Amniotic stem cell (primary cell): ENCODE measurements around the gene ENGASE.

Experiments used
- DNase-seq: peaks from one replicate; lab custom pipeline; 2025; lab: John Stamatoyannopoulos, UW

Gene ENGASE

DNA sequence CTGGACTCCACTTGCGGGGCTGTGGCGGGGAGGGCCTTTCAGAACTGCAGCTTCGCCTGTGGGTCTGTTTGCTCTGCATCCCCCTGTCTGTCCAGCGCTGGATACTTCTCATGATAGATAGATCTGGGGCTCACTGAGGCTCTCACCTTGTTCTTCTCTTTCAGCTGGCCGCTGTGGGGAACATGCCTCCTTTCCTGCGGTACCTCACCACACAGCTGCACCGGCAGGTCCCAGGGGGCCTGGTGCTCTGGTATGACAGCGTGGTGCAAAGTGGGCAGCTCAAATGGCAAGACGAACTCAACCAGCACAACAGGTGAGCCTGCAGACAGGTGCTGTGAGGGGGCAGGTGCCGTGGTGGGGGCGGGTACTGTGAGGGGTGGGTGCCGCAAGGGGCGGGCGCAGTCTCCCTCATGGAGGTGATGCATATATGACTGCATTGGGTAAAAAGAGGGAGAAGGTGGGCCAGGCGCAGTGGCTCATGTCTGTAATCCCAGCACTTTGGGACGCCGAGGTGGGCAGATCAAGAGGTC, 6.2 kb downstream of the ENGASE start:
- DNase-seq = no peak

DNA sequence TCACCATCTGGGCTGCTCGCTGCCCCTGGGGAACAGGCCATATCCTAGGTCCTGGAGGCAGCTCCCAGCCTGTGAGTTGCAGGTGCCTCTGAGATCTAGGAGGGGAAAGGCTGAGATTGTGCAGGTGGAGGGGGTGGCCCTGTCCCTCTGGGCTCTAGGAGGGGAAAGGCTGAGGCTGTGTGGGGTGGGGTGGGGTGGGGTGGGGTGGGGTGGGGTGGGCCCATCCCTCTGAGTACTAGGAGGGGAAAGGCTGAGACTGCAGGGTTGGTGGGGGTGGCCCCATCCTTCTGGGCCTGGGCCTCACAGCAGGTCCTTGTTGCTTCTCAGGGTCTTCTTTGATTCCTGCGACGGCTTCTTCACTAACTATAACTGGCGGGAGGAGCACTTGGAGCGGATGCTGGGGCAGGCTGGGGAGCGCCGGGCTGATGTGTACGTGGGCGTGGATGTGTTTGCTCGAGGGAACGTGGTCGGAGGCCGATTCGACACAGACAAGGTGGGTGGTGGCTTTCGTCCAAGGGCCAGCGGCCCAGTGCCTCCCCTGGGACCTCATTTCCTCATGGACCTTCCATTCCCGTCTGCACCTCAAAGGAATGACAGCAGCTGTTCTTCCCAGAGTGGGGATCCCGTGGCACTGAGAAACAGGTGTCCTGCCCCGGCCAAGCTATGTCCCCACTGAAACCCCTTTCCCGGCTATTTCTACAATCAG, 7.1 kb downstream of the ENGASE start:
- no peak for DNase-seq

DNA sequence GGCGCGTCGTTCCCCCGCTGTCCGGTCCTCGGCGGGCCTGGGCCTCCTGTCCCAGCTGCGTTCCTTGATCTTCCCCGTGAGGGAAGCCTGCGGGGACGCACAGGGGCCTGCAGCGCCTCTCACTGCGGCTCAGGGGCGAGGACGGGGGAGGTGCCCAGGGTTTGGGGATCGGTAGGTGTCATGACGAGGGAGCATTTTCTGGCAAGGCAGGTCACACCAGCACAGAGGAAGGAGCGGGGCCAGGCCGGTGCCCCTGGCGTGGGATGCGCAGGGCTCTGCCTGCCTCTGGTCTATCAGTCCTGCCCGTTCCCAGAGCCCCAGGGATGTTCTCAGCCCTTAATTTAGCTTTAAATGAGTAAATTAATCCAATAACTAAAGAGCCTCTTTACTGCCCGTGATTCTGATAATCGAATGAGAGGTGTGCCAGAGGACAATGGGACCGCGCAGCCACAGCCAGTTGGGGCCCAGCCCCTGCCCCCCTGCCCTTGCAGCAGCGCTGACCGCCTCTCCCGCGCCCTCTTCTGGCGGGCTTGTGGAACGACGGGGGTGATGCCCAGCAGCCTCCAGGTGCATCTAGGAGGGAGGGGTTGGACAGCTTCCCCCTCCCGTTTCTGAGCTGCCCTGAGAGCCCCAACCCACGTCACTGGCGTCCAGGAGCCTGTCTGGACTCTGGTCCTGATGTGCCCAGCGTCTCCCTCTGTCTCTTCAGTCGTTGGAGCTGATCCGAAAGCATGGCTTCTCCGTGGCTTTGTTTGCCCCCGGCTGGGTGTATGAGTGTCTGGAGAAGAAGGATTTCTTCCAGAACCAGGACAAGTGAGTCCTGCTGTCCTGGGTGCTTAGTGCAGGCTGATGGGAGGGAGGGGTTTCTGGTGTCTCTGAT, 7.9 kb downstream of the ENGASE start:
- no peak for DNase-seq

DNA sequence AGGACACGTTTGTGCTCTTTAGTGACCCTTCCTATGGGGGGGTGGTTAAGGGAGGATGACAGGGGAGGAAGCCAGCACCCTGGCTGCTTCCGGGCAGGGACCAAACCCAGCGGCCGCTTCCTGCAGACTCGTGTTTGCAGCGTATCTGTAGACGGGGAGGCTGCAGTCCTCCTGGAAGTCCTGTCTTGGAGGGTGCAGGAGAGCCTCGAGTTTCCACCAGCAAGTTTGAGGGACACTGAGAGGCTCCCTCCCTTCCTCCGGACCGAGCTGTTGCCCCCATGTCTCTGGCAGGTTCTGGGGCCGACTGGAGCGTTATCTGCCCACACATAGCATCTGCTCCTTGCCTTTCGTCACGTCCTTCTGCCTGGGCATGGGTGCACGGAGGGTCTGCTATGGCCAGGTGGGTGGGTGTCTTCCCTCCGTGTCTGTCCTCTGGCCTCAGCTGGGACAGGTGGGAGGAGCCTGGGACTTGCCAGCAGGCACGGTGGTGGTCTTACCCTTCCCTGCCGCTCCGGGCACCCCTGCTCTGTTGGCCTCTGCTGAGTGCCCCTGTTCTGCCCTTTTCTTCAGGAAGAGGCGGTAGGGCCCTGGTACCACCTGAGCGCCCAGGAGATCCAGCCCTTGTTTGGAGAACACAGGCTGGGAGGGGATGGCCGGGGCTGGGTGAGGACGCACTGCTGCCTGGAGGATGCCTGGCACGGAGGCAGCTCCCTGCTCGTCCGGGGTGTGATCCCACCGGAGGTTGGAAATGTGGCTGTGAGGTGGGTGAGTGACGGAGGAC, 8.8 kb downstream of the ENGASE start:
- DNase-seq = no peak

DNA sequence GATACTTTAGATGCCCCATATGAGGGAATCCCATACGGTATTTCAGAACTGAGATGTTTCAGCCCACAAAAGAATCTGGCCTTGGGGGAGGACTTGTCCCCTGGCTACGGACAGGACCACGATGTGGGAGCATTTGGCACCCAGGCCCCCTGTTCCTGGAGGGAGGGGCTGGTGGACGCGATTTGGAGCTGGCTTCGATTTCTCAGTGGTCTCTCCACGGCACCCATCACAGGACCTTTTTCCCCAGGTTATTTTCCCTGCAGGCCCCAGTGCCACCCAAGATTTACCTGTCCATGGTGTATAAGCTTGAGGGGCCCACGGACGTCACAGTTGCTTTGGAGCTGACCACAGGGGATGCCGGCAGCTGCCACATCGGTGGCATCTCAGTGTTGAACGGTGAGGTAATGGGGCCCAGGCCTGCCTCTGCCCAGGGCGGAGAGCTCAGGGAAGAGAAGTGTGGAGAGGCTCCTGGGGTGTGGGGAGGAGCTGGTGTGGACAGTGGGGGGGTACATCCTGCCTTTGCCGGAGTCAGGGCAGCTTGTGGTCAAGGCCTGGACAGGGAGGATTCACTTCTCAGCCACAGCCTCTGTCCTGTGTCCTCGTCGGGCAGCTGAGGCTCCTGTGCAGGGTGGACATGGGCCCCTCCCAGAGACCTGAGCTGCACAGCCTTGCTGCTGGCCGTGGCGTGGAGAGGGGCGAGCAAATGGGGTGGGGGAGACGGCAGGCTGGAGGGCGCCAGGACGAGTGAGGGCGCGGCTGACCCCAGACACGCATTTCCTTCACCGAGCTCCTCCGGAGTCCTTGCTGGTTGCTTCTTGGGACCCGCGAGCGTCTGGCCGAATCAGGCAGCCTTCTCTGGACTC, 9.9 kb downstream of the ENGASE start:
- DNase-seq = no peak

DNA sequence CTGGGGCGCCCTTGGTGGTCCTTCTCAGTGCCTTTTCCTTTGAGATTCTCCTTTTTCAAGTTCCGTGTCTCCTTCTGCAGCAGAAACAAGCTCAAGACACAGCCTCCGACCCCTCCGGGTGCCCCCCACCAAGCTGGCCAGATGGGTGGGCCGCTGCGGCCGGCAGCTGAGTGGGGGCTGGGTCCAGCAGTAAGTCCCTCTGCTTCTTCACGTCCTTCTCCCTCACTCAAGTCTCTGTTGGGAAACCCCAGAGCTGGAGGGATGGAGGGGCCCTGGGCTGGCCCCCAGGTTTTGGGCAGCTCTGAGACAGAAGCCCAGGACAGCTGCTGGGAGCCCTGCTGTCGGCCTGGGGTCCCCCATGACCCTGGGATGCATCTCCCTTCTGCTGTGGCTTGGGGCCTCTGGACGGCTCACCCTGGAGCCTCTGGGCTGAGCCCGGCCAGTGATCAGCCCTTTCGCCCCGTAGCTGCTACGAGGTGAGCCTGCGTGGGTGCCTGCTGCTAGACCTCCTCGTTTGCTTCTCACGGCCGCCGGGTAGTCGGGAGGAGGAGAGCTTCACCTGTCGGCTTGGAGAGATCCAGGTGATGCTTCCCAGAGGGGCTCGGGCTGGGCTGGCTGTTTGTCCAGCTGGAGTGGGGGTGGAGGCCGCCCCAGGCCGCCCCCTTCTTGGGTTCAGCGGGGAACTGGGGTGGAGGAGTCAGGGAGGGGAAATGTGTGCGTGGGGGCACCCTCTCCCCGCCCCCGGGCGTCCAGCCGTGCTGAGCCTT, 10.7 kb downstream of the ENGASE start:
- no peak for DNase-seq

DNA sequence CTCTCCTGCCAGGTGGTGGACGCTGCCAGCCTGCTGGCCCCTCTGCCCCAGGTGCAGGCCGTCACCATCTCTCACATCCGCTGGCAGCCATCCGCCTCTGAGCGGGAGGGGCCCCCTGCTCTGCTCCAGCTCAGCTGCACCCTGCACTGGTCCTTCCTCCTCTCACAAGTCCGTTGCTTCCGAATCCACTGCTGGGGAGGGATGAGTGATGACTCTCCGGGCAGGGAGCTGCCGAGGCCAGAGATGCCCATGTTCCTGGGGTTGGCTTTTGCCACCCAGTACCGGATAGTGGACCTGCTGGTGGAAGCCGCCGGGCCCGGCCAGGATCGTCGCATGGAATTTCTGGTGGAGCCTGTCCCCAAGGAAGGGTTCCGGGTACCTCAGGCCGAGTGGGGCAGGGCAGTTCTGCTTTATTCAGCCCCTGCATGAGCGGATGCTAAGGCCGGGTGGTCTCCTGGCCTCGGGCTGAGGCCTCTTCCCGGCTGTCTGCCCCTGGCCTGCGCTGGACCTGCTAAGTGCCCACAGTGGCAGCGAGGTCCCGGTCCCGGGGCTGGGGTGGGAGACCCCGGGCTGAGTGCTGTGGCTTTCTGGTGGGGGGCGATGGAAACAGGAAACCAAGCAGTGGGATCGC, 11.4 kb downstream of the ENGASE start:
- DNase-seq = no peak

DNA sequence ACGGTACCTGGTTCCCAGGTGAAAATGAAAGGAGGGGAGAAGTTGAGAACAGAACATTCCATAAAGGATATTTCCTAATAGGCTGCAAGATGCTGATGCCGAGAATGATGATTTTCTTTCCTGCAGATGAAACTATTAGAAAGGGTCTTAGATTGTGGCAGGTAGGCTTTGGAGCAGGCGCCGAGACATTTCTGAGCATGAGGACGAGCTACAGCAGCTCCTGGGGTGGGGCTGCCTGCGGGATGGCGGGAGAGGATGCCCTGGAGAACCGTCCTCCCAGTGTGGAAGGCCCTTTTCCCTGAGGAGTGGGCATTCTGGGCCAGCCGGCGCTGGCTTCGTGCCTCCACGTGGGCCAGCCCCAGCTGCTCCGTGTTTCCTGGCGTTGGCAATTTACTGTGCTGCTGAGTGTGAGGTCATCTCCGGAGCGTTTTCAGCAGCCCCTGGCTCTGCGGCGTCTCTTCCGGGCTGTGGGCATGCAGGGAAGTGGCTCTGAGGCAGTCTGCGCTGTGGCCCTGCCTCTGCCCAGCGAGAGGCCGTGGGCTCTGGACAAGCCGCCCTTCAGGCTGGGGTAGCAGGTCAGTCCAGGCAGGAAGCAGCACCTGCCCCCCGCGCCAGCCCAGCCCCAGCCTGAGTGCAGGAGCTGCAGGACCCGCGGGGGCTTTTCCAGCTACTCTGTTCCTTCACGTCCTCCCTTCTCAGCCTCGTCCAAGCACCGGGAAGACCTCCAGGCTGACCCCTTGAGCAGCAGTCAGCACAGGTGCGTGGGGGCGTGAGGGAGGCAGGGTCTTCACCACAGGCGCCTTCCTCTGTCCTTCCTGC, 12.2 kb downstream of the ENGASE start:
- no peak for DNase-seq

DNA sequence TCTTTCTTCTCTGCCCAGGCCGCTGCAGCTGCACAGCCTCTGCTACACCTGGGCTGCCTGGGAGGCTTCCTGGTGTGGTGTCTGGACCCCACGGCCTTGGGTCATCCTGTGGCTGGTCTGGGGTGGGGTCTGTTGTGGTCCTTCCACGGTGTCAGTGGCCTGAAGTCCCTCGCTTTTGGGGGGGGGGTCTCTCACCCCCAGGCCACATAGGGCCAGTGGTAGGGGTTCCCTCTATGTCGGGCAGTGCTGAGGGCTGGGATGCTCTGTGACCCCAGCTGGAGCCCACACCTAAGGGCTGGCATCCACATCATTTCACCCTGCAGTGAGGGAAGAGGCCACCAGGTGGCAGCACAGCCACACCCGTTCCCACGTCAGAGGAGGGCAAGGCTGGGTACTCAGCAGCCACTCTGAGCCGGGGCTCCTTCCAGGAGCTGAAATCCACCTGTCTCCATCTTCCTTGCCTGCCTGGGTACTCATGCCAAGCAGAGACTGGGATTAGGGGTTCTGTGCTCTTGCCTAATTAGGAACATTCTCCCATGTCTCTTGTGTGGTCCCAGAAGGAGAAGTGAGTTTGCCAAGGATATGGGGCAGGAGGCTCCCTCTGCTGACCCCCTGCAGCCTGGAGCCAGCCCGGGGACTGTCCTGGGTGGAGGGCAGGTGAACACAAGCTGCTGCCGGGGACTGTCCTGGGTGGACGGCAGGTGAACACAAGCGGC, 13.0 kb downstream of the ENGASE start:
- peak; percentile 12 for DNase-seq

DNA sequence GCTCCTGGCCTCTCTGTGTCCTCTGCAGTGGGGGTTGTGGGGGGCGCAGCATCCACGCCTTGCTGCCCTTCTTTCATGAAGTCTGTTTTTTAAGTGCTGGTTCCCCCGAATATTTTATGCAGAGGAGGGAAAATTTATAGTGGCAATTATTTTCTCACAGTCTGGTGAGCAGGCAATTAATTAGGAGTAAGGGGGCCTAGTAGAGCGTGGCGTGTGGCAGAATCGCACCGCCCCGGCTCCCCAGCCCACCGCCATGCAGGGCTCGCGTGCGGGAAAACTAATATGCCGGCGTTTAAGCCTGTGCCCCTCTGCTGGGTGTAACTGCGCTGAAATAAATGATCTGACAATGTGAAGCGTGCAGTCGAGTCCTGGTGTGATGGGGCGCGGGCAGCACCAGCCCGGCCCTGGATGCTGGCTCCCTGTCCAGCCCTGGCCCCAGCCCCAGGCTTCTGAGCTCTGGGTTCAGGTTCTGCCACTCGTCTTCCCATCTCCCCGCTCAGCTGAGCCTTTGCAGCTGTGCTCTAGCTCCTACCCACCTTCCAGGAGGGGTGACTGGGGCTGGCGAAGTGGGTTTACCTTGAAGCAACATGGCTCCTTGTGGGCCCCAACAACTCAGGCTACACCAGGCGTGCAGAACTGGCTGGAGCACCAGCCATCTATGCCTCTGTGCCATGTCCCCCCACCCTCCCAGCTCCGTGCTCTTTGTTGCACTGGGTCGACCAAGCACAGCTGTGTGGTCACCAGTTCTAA, 13.8 kb downstream of the ENGASE start:
- DNase-seq = no peak

DNA sequence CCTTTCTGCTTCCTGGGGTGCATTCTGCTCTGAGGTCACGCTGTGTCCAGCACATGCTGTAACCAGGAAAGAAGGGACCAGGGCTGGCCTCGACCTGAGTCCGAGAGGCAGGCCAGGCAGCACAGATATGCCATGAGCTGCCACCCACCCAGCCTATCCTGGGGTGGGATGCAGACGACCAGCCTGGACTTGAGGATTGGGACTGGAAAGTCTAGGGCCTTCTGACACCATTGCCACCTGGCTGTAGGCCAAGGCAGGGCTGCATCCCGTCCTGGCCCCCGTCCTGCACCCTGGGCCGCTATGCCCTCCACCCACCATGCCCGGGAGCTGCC, 14.3 kb downstream of the ENGASE start:
- DNase-seq = no peak

DNA sequence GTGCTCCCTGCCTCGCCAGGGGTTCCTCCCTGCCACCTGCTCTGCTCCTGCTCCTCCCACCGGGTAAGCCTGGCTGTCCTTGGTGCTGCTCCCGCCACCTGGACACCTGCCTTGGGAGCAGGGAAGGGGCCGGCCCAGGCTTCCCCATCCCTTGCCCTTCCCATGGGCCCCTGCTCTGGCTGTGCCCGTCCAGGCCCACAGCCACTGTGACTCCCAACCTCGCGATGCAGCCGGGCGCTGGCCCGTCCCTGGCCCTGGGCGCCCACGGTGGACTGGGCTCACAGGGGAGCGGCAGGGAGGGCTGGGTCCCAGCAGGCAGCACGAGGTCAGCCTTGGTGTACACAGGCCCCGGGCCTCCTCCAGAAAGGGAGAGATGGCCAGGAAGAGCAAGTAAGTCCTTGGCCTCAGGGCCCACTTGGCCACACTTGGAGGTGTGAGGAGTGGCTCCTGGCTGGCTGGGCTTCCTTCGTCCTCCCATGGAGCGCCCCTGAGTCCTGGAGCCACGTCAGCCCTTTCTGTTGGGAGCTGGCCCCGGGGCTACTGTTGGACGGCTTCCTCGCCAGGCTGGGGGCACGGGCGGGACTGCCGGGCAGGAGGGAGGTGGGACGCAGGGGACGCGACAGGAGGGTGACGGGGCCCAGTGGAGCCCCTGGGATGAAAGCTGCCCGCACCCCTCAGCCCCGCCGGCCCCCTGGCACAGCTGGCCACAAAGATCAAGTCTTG, 15.3 kb downstream of the ENGASE start:
- DNase-seq = no peak

DNA sequence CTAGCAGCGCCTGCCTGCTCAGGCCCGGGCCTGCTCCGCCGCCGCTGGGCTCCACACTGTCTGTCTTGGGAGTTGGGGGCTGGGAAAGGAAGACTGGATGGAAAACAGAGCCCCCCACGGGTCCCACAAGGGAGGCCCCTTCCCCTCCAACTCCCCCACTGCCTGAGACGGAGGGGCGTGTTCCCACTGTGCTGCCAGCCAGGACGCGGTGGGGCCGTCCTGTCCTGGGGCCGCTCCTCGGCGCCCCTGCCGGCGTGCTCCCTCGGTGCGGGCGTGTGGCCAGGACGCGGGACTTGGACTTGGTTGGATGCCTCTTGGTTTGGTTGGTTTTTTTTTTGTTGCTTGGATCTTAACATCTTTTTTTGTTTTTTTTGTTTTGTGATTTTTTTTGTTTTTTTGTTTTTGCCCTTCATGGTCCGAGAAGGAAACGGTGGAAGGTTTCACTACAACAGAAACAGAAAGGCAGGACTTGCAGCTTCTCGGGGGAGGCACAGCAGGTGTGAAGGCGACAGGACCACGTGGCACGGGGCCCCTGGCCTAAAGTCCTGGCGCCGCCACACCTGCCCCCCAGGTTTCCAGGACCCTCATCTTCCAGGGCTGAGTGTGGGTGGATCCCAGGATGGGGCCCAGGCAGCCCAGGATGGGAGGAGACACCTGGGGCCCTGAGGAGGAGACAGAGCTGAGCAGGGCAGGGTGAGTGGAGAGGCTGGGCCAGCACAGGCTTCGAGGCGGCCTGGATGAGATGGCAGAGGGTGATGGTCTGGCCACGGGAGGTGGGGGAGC, 16.0 kb downstream of the ENGASE start:
- DNase-seq = no peak

DNA sequence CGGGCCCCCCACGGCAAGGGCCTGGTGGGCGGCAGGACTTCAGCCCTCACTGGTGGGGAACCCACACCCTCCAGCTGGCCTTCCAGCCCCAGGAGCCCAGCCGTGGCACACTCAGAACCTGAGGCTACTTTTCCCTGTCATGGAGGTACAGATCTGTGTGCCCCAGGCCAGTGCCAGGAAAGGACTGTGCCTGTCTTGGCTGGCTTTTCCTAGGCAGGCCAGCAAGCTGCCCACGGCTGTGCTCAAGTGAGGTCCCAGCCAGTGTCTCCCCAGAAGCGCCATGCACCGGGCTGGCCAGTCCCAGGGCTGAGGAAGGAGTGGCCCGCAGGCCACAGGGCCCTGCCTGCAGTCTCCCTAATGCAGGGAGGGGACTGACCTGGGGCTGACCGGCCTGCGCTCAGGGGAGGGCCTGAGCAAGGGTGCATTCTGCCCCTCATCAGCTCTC, 16.6 kb downstream of the ENGASE start:
- no peak for DNase-seq

DNA sequence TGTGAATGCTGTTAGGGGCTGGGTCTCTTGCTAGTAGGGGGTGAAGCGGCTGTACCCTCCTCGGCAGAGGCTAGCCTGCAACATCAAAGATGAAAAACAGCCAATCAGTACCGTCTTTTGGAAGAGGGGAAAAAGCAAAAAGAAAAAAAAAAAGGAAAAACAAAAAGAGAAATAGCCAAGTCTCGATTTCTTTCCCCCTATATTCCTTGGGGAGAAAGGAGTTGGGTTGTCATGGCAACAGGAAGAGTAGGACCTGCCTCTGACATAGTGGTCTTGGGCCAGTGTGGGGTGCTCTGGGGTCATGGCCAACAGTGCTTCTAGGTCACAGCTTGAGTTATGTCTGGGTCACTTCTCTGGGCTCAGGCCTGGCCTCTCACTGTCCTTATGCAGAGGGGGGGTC, 17.9 kb downstream of the ENGASE start:
- no peak for DNase-seq

DNA sequence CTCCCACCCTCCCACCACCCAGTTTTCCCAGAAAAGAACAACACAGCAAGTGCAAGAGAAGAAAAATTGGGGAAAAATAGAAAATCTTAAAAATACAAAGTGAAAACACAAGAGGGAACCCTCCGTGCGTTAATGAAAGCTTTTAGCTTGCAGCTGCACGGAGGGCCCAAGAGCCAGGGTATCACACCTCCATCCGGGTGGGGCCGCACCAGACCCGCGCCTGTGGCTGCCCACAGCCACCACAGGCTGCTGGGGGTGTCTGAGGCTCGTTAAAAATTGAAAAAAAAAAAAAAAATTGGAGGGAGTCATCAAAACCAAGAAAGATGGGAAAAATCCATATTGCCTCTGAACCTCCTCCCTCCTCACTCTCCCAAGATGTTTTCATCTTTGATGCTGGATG, 18.6 kb downstream of the ENGASE start:
- DNase-seq = no peak

DNA sequence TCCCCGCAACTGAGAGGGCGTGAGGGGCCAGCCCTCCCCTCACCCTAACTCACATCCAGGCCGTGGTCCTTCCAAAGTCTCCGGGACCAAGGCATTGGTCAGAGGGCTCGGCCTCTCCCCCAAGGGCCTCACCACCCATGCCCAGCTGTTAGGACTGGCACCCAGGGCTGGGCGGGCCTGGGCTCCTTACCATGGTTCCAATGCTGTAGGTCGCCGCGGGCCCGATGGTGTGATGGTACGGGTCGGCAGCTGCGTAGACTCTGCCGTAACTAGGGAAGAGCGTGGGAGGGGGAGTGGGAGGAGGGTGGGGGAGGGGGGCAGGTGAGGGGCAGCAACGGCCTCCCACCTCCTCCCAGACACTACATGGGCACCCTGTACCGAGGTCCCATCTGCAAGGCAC, 19.6 kb downstream of the ENGASE start:
- no peak for DNase-seq
